GM18861 (cell line): ENCODE data around the gene CCDC154.
A peak's percentile ranks its signal among the peaks of the same experiment; 100 is the strongest.
"Not testable (repeated sequence)": the region's sequence is repeated elsewhere in the genome, so short reads cannot be mapped to it uniquely, and the experiment has no call there.

ENCODE experiments used
- ATAC-seq: cut with Tn5 transposase; IDR thresholded peaks from one replicate; pipeline ENCODE4 v1.9.1; 2021; ENCODE audit not compliant: unreplicated experiment

Gene CCDC154

DNA sequence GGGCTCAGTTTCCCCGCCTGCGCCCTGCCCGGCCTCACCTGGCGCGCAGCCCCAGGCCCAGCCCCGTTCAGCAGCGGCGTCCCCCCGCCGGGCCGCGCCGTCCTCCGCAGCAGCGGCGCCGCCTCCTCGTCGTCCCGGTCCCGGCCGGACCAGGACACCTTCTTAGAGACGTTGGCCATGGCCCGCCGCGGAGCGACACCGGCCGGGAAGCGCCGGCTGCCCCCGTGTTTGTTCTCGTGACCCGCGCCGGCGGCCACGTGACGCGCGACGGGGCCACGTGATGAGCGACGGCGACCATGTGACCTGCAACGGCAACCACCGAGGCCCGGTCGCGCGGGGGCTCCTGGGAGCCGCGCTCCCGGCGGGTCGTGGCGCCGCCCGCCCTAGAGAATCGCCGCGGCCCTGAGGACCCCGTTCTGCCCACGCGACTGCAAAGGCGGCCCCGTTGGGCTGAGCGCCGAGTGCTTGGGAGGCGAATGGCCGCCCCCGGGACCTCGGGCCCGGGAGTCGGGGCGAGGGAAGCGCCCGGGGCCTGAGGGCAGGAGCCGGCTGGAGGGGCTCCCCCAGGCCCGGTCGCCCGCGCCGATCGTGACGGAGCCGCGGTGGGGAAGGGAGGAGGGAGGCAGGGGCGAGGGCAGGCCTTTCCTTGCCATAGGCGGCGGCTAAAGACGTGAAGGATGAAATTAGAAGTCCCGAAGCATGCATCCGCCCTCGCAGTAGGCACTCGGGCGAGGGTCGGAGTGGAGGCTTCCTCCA, 30.6 kb upstream of the CCDC154 start, which contains the start of gene CLCN7:
TSS of gene CLCN7 (minus strand) at position 233 of the 756 bp plus-strand sequence. CDS start at position 179, 54 bp downstream.
- peak; percentile 69 for ATAC-seq

DNA sequence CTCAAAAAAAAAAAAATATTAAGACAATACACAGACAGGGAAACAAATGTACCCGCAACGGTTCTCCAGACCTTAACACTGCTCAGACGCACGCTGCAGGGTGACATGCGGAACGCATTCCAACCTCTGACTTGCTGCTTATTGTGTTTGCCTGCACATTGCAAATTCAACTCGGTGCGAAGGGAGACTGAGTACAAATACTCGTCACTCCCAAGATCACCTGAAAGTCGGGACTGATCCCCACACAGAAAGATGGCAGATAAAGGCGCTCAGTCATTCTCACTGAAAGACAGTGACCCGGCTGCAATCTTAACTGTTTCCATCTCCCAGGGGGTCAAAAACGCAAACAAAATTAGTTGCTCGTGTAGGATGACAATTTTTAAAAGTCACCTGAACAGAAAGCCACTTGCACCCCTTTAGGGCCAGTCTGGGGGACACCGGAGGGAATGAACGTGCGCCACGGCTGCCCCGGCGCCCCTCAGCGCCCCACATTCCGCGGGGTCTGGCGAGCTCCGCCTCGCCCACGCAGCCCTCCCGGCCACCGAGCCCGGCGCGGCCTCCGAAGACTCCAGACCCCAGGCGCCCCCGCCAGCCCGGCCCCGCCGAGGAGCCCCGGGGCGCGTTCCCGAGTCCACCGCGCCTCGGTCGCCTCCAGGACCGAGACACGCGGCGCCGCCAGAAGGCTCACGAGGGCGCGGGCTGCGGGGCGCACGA, 29.9 kb upstream of the CCDC154 start:
- peak; percentile 12 for ATAC-seq

DNA sequence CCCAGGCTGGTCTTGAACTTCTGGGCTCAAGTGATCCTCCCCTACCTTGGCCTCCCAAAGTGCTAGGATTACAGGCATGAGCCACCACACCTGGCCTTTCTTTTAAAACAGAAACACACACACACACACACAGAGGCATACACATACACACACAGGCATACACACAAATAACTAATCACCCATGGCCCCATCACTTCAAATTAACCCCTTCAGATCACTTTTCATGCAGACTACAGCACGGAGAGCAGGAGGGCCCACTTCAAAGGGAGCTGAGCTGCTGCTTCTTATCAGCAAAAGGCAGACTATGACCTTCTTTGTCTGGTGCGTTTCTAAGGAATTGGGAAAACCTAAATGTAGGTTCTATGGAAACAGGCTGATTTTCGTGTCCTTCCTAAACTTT, 28.6 kb upstream of the CCDC154 start:
- no peak for ATAC-seq

DNA sequence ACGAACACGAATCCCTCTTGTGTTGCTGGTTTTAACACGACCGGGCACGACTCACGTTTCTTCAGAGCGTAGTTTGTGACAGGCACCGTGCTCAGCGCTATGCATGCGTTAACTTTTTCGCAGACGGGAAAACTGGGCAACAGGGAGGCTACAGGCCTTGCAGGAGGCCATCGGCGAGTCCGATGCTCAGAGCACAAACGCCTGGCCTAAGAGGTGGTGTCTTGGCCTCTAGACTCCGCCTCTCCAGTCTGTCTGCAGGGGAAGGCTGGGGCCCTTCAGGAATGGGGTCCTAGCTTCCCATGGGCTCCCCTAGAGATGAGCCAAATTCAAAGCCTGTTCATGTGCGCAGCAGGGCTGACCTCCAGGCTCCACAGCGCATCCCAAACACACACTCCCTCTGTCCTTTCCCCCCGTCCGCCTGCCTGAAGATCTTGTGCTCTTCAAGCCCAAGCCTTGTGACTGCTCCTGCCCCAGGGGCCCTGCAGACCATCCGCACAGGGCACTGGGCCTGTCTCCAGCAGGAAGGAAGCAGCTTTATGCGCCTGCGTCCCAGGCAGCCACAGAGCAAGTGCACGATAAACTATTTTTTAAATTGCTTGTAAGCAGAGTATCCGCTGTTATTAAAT, 27.3 kb upstream of the CCDC154 start:
- no peak for ATAC-seq

DNA sequence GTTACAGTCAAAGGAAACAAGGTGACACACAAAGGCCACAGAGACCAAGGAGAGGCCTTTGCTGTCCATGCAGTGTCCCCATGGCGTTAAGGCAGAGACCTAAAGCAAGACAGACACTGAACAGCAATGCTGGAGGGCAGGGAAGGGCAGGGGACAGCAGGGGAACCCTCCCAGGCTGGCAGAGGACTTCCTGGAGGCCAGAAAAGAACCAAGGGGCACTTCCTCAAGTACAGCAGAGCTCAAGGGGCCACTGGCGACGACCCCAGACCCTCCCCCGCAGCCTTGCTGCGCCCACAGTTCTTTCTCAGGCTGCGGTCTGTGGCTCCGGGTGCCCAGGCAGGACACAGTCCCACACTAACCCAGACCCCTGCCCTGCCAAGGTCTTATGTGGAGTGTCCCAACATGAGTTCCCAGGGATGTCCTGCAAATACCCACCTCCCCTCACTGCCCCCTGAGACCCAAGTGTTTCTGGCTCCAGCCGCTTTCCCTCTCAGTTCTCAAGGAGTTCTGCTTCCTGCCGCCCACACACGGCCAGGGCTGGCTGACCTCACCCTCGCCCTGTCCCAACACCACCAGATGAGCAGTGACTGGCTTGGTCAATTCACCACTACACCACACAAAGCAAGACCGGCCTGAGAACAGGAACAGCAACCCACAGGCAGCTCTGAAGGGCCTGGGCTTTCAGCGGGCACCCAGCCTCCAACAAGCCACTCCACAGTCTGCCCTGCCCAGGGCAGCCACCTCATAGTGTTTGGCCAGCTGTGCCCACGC, 26.3 kb upstream of the CCDC154 start:
- no peak for ATAC-seq

DNA sequence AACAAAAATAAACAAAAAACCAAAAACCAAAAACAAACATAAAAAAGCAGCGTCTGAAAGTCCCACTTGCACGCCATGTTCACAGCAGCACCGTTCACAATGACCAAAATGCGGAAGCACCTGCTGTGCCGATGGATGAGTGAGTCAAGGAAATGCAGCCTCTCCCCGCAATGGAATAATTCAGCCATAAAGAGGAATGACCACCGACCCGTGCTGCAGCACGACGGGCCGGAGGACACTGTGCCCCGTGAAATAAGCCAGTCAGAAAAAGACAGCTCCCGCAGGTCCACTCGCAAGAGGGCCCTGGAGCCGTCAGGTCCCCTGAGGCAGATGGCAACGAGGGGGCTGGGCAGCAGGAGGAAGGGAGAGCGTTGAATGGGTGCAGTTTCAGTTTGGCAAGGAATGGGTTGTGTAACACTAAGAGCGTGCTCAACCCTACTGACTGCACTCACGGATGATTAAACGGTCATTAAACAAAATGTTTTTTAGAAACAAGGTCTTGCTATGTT, 25.4 kb upstream of the CCDC154 start:
- ATAC-seq = no peak

DNA sequence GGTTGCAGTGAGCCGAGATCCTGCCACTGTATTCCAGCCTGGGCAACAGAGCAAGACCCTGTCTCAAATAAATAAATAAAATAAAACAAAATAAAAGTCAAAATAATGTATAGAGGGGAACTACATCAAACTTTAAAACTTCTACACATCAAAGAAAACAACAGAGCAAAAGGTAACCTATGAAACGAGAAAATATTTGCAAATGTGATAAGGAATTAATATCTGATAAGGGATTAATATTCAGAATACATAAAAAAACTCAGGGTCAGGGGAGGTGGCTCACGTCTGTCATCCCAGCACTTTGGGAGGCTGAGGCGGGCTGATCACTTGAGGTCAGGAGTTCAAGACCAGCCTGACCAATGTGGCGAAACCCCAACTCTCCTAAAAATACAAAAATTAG, 24.8 kb upstream of the CCDC154 start:
- ATAC-seq = not testable (repeated sequence)

DNA sequence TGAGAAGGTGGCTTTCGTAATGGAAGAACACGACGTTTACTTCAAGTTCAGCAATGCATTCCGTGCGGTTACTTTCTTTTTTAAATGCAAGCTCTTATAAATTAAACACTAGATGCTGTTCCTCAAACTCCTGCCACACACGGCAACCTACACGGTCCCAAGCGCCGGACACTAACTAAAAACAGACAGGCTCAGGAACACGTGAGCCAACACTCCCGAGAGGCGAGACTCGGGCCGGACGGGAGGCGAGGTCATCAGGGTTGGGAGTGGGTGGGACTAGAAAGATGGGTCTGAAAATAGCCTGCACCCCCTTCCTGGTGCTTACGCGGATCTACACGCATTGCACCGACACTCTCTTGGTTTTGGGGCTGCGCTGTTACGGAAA, 24.1 kb upstream of the CCDC154 start:
- no peak for ATAC-seq

DNA sequence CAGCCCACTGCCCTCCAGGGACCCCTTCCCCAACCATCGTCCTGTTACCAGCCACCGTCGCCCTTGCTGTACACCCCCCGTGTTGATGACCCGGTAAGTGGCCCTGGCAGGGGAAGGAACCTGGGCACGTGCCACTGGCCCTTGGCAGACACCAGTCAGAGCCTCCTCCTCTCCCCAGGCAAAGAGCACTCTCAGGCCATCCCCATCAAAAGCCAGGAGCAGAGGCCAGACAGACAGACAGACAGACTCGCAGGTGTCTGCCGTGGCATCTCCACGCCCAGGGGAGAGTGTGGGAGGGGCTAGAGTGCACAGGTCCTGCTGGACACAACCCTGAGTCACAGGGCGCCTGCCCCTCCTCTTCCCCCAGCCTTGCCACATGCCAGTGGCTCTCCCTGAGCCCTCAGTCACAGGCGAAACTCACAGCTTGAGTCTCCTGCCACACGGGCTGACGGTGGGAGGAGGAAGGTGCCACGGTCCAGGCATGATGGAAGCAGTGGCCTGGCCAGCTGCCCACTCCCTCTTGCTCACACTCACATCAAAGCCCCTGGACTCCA, 22.7 kb upstream of the CCDC154 start:
- no peak for ATAC-seq

DNA sequence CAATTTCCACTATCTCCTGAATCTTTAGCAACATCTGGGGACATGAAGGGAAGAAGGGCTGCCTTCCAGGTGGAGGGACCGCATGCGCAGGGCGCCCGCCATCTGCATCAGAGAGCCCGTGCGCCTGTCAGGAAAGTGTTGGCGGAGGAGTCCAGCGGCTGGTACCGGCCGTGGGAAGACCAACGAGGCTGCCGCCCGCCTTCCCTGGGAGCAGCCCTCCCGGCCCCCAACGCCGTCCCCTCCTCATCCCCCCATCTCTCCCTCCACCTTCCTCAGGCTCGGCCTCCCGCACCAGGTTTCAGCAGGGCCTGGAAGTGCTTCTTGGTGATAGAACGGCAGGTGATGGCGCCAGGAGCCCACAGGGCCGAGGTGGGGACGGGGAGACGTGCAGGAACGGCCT, 21.7 kb upstream of the CCDC154 start:
- no peak for ATAC-seq

DNA sequence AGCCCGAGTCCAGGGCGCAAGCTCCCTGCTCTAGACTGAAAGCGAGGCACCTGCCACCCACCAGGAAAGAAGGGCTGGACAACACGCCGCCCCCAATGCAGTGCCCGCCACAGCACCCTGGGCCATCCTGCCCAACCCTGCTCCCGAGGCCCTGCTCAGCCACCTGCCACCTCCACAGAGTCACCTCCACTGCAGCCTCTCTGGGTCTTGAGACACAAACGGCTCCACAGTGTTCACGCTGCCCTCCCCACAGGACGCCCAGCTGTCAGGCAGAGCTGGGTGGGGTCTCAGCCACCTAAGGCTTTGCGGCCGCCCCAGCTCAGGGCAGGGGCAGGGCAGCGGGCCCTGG, 21.2 kb upstream of the CCDC154 start:
- no peak for ATAC-seq

DNA sequence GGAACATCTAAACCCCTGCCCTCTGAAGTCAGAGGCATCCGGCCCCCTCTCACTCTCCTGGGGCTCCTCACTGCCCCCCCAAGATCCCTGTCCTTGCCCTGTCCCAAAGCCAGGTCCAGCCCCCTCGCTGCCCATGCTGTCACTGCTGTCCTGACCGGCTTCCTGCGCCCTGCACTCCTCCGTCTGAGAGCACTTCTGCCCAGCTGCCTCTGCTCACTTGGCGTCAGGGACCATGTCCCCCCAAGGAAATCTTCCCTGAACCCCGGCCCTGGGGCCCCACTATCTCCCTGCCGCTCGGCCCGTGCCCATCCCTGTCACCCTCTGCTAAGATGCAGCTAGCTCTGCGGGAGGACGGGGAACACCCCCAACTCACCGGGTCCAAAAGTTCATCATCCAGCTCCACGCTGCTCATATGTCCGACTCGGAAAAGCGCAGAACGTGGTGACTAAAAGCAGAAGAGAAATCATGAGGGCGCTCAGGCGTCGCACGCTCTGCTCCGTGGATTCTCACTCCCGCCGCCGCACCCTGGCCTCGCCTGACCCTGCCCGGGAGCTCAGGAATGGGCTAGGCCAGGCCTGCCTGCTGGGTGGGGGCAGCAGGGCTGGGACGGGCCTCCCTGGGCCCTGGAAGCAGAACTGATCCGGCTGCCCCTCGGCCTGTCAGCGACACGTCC, 20.7 kb upstream of the CCDC154 start:
- no peak for ATAC-seq

DNA sequence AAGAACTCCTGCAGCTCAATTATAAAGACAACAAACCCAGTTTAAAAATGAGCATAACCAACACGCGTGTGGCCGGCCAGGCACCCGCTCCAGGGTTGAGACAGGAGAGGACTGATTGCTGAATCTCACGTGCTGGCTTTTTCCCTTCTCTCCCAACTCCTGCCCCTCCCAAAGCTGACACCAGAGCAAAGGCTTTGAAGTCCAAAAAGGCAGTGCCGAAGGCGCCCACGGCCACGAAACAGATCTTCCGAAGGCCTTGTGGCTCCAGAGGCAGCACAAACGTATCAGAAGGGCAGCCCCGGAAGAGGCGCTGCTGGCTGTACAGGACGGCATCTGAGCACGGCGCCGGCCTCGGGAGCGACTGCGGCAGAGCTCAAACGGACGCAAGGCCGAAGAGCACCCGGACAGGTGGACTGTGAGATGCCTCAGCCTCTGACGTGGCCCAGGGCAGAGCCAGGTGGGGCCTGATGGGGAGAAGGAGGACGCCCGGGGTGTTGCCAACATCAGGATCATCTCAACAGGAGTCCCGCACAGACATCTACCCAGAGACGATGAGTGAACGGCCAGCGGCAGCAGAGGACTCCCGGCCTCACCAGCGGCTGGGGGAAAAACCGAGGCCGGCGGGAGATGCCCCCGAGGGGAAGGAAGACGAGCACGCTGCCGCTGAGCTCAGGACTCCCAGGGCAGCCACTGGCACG, 20.0 kb upstream of the CCDC154 start:
- no peak for ATAC-seq

DNA sequence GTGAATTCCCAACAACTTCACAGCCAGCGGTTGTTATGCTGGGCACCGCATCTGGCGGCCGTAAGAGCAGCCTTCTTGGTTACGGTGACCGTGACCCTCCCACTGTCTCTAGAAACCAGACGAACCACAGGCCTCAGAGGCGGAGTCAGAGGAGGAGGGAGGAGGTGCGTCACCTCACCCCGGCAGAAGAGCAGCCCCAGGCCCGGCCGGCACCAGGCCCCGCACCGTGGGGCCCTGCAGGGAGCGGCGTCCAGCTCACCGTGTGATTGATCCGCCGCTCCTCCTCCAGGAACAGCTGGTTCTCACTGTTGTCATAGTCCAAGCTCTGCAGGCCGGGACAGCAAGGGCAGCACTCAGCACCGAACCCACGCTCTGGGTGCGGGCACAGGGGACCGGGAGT, 16.8 kb upstream of the CCDC154 start:
- no peak for ATAC-seq

DNA sequence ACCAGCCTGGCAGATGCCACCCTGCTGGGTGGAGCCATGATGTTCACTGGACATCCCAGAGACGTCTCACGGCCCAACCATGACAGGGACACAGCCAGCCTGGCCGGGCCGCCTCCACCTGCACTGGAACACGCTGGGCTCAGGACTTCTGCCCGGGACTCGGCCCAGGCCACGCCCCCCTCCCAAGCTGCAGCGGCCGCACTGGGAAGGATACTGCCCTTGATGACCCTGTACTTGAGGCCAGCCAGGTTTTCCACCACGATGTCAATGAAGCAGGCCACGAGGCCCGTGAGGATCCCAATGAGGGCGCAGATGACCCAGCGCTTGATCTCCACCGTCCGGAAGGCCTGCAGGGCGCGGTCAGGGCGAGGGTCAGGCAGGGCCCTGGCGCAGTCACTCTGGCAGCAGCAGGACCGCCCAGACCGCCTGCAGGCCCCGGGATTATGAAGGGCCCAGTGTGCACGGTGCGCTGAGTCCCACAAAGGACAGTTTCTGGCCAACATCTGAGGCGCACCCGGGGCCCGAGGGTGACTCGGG, 16.3 kb upstream of the CCDC154 start:
- no peak for ATAC-seq

DNA sequence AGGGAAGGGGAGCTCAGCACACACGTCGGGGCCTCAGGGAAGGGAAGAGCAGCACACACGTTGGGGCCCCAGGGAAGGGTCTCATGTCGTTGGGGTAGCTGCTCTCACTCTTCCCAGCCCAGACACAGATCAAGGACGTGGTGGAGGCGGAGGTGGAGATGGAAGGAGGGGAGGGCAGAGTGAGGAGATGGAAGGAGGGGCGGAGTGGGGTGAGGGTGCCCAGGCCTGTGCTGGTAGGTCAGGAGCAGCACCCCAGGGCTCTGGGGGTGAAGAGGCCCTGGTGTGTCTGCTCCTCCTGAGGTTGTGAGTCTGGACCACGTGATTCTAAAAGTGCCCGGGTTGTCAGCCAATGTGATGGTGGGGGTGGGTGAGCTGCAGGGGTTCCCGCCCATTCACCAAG, 15.6 kb upstream of the CCDC154 start:
- ATAC-seq = no peak

DNA sequence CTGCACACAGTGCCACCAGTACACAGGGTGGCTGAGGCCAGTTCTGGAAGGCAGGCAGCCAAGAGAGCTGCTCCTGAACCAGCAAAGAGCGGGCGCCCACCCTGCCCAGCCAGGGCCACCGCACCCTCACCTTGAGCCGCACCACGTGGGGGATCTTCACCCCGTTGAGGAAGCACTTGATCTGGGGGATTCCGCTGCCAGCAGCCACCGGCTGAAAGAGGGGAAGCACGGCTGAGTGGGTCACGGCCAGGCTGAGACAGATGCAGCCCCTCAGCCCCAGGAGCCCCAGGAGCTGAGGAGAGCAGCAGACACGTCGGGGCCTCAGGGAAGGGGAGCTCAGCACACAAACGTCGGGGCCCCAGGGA, 14.6 kb upstream of the CCDC154 start:
- no peak for ATAC-seq

DNA sequence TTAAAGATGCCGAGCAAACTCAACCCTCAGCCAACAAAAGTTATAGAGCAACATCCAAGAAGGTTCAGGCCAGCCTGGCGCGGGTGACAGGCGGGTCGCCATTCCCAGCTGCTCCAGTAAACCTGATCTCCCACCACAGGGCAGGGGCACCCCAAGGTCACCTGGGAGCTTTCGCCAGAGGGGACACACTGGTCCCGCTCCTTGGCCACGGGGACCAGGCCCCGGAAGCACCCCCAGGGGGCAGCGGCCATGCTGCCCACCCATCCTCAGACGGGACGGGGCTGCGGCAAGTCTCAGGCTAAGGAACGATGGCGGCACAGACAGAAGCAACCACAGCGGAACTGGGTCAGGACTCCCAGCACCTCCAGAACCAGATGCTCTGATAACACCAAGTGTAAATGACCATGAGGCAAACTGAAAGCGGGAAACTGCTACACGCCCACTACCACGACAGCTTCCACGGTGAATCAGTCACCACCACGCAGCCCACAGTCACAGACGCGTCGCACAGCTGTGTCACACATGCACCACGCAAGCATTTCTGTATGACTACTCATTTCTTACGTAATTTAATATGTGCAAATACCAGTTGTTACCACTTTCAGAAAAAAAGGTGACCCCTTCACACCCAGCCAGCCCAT, 14.1 kb upstream of the CCDC154 start:
- ATAC-seq = no peak
